ENCODE data around the gene EEIG1. TPM values are rescaled to one million over a fixed set of nuclear protein-coding genes. Genes with fewer than 3 reads are reported as not detected.

Gene EEIG1
- total and polyA plus RNA-seq, 2 experiments from 2014 or later: 11.2 to 22.4 TPM

GRCh38 chr9:127999461-127999860 is 18.7 kb upstream of the EEIG1 start:
- no peaks in the 10 kb centered on the region for H3K36me3 Mint-ChIP-seq (ENCODE audit: low read depth)

More at GRCh38 chr9:127999461-127999860, 18.7 kb upstream of the EEIG1 start:
- DNase-seq (ENCODE audit: low spot score) (no peak), ATAC-seq (no peak)
- H3K4me3 ChIP-seq: no peak overlapping the region
- H3K9me3 Mint-ChIP-seq: peaks cover 4% of the 10 kb centered on the region; the same call in 2 of the 3 replicates
- TF ChIP-seq ZNF462 (CRISPR knock-in tag; IDR thresholded peaks at IDR 0.05) (no peak), STAT1 (IDR thresholded peaks at IDR 0.05; ENCODE audit: unreplicated experiment) (no peak), ZNF331 (CRISPR knock-in tag; IDR thresholded peaks at IDR 0.05; ENCODE audit: low read depth) (no peak), NANOG (IDR thresholded peaks at IDR 0.05; ENCODE audit: borderline replicate concordance) (no peak), ZNF114 (CRISPR knock-in tag; IDR thresholded peaks at IDR 0.05) (no peak), CTCF (conservative IDR thresholded peaks at IDR 0.05; ENCODE audit: low read depth in 2 of 2) (no peak), REST (IDR thresholded peaks at IDR 0.05; ENCODE audit: unreplicated experiment) (no peak), JUNB (IDR thresholded peaks at IDR 0.05; ENCODE audit: unreplicated experiment) (no peak), EZH2 (IDR thresholded peaks at IDR 0.05; ENCODE audit: low read depth, unreplicated experiment) (no peak), CREB1 (CRISPR knock-in tag; IDR thresholded peaks at IDR 0.05; ENCODE audit: low read depth) (no peak), ETS1 (IDR thresholded peaks at IDR 0.05) (no peak), POLR2AphosphoS5 (IDR thresholded peaks at IDR 0.05; ENCODE audit: low read depth) (no peak), EZH2phosphoT487 (IDR thresholded peaks at IDR 0.05; ENCODE audit: unreplicated experiment) (no peak)
- no peak overlapping the region for H2AFZ ChIP-seq
- peaks cover 4% of the 10 kb centered on the region for H3K27me3 Mint-ChIP-seq (ENCODE audit: insufficient read depth, low read depth, poor library complexity)
- H3K27me3 ChIP-seq (ENCODE audit: insufficient read depth): no peaks in the 10 kb centered on the region
- no peak overlapping the region for H3K4me2 ChIP-seq
- no peak overlapping the region for H3K27ac Mint-ChIP-seq
- H4K20me1 ChIP-seq (replicated peaks; ENCODE audit: insufficient read depth): no peaks in the 10 kb centered on the region
- H3K9me2 ChIP-seq (ENCODE audit: insufficient read depth): no peaks in the 10 kb centered on the region
- no peak overlapping the region for H3K4me3 Mint-ChIP-seq
- H3K4me1 Mint-ChIP-seq: peaks cover 12% of the 10 kb centered on the region
- H3K27ac ChIP-seq (ENCODE audit: low read depth): no peak overlapping the region
- no peaks in the 10 kb centered on the region for H3K36me3 ChIP-seq (ENCODE audit: insufficient read depth)
- no peaks in the 10 kb centered on the region for H3K79me2 ChIP-seq (replicated peaks; ENCODE audit: insufficient read depth)
- peaks cover 6% of the 10 kb centered on the region; the same call in 1 of the 2 replicates for H3K4me1 ChIP-seq (ENCODE audit: insufficient read depth)
- no peaks in the 10 kb centered on the region for H3F3A ChIP-seq (replicated peaks; ENCODE audit: low read depth)
